OCI-LY7 (cell line): Measurements from ENCODE around the gene SGO2.

Experiments
- EZH2phosphoT487 ChIP-seq: fragments of 200-600 bp; sonication (generic); IDR thresholded peaks from 2 replicates; pipeline ENCODE4 v1.6.1; 2018; ENCODE audit warnings: low read depth, borderline replicate concordance, mild to moderate bottlenecking, mixed run types, antibody characterized with exemption, low read length, moderate library complexity, mixed read lengths
- TF ChIP-seq, protein P1 (sequence below): fragments of 200-600 bp; sonication (generic); conservative IDR thresholded peaks from 2 replicates; pipeline ENCODE4 v1.5.1; 2014; ENCODE audit warnings: mild to moderate bottlenecking, antibody characterized with exemption, low read length, moderate library complexity, mixed read lengths

DNA sequence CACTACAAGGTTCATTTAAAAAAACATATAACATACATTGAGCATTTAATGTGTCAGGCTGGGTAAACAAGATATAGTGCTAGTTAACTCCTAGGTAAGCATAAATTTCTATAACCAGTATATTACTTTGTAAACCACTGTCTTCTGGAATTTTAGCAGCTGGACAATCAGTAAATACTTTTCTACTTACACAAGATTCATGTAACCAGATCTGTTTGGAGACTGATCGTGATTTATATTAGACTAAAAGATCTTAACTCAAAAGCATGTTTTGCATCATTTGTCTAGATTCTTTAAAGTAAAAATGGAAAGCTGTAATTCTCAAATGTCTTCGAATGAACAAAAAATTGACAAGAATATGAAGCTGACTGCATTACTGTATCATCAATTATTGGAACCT, 941 bp upstream of the SGO2 start:
- TF ChIP-seq, protein P1, sequence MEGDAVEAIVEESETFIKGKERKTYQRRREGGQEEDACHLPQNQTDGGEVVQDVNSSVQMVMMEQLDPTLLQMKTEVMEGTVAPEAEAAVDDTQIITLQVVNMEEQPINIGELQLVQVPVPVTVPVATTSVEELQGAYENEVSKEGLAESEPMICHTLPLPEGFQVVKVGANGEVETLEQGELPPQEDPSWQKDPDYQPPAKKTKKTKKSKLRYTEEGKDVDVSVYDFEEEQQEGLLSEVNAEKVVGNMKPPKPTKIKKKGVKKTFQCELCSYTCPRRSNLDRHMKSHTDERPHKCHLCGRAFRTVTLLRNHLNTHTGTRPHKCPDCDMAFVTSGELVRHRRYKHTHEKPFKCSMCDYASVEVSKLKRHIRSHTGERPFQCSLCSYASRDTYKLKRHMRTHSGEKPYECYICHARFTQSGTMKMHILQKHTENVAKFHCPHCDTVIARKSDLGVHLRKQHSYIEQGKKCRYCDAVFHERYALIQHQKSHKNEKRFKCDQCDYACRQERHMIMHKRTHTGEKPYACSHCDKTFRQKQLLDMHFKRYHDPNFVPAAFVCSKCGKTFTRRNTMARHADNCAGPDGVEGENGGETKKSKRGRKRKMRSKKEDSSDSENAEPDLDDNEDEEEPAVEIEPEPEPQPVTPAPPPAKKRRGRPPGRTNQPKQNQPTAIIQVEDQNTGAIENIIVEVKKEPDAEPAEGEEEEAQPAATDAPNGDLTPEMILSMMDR, result no peak
- TF ChIP-seq EZH2phosphoT487, result no peak
